ENCODE measurements around the gene FSTL4. TPM values are rescaled to one million over a fixed set of nuclear protein-coding genes. Genes with fewer than 3 reads are reported as not detected.

The FSTL4 gene
- total RNA-seq, 1 donor from 2014 or later, result not detected

- H3K36me3 ChIP-seq, result no peaks in the 10 kb centered on the region
- peaks cover 51% of the 10 kb centered on the region for H3K27me3 ChIP-seq (ENCODE audit: low read depth)
- TF ChIP-seq CTCF (IDR thresholded peaks at IDR 0.05; ENCODE audit: borderline replicate concordance), result no peak
- DNase-seq, result no peak
- no peak overlapping the region for H3K27ac ChIP-seq (replicated peaks)
- intact Hi-C loops (cut with micrococcal nuclease), result no loop called here
- H3K4me3 ChIP-seq, result no peak overlapping the region
- H3K9me3 ChIP-seq (replicated peaks), result no peaks in the 10 kb centered on the region
- no peaks in the 10 kb centered on the region for H3K4me1 ChIP-seq
Measured at GRCh38 chr5:133361922-133362321, 250.4 kb downstream of the FSTL4 start.

- DNase-seq, result no peak
- TF ChIP-seq CTCF (IDR thresholded peaks at IDR 0.05; ENCODE audit: borderline replicate concordance), result no peak
- Histone ChIP-seq H3K27me3 (ENCODE audit: low read depth) (peaks cover 44% of the 10 kb centered on the region), H3K36me3 (no peaks in the 10 kb centered on the region), H3K9me3 (replicated peaks) (no peaks in the 10 kb centered on the region), H3K4me1 (no peaks in the 10 kb centered on the region), H3K27ac (replicated peaks) (no peak overlapping the region), H3K4me3 (no peak overlapping the region)
- intact Hi-C loops (cut with micrococcal nuclease), result no loop called here
Measured at GRCh38 chr5:133360693-133361472, 251.5 kb downstream of the FSTL4 start.

- Histone ChIP-seq H3K4me1 (no peaks in the 10 kb centered on the region), H3K9me3 (replicated peaks) (no peaks in the 10 kb centered on the region), H3K27me3 (ENCODE audit: low read depth) (peaks cover 33% of the 10 kb centered on the region), H3K4me3 (no peak overlapping the region), H3K36me3 (no peaks in the 10 kb centered on the region), H3K27ac (replicated peaks) (no peak overlapping the region)
- TF ChIP-seq CTCF (IDR thresholded peaks at IDR 0.05; ENCODE audit: borderline replicate concordance), result no peak
- intact Hi-C loops (cut with micrococcal nuclease), result no loop called here
- no peak for DNase-seq
Measured at GRCh38 chr5:133359861-133360260, 252.5 kb downstream of the FSTL4 start.

- Histone ChIP-seq H3K4me1 (no peaks in the 10 kb centered on the region), H3K27ac (replicated peaks) (no peak overlapping the region), H3K36me3 (no peaks in the 10 kb centered on the region), H3K27me3 (ENCODE audit: low read depth) (peaks cover 30% of the 10 kb centered on the region), H3K4me3 (no peak overlapping the region), H3K9me3 (replicated peaks) (no peaks in the 10 kb centered on the region)
- intact Hi-C loops (cut with micrococcal nuclease), result no loop called here
- DNase-seq, result no peak
- no peak for TF ChIP-seq CTCF (IDR thresholded peaks at IDR 0.05; ENCODE audit: borderline replicate concordance)
Measured at GRCh38 chr5:133358271-133358670, 254.1 kb downstream of the FSTL4 start.

GRCh38 chr5:133357758-133358157 is 254.6 kb downstream of the FSTL4 start:
- intact Hi-C loops (cut with micrococcal nuclease), result no loop called here
- Histone ChIP-seq H3K36me3 (no peaks in the 10 kb centered on the region), H3K27me3 (ENCODE audit: low read depth) (peaks cover 27% of the 10 kb centered on the region), H3K9me3 (replicated peaks) (no peaks in the 10 kb centered on the region), H3K27ac (replicated peaks) (no peak overlapping the region), H3K4me1 (no peaks in the 10 kb centered on the region), H3K4me3 (no peak overlapping the region)
- no peak for TF ChIP-seq CTCF (IDR thresholded peaks at IDR 0.05; ENCODE audit: borderline replicate concordance)
- DNase-seq, result no peak
